ENCODE data around the gene PROP1. TPM values are rescaled to one million over a fixed set of nuclear protein-coding genes. Genes with fewer than 3 reads are reported as not detected.

Gene PROP1
- polyA plus RNA-seq, 1 donor (not counting 4 experiments of a cell fraction or from before 2014, with no cell fraction given): not detected

GRCh38 chr5:177988989-177989625, 6.9 kb downstream of the PROP1 start:
- Histone ChIP-seq H3K27ac (ENCODE audit: control insufficient read depth, insufficient read depth, low read length) (no peak overlapping the region), H3K9me3 (ENCODE audit: control insufficient read depth, low read depth, low read length) (no peaks in the 10 kb centered on the region), H2AFZ (ENCODE audit: control insufficient read depth, low read length) (no peak overlapping the region), H3K9ac (ENCODE audit: control insufficient read depth, extremely low read depth, insufficient read depth, low read length) (no peak overlapping the region), H3K27me3 (ENCODE audit: control insufficient read depth, extremely low read depth, insufficient read depth, low read length) (peaks cover 18% of the 10 kb centered on the region), H3K9me1 (ENCODE audit: control insufficient read depth, extremely low read depth, insufficient read depth, low read length) (no peaks in the 10 kb centered on the region), H3K4me3 (ENCODE audit: control insufficient read depth in 2 of 3, extremely low read depth in 1 of 3, insufficient read depth in 2 of 3, low read depth in 1 of 3, low read length in 3 of 3) (no peak overlapping the region), H4K20me1 (ENCODE audit: control insufficient read depth, extremely low read depth, insufficient read depth, low read length) (no peaks in the 10 kb centered on the region), H3K79me2 (ENCODE audit: control insufficient read depth, insufficient read depth, low read length) (no peaks in the 10 kb centered on the region), H3K36me3 (ENCODE audit: control insufficient read depth in 2 of 2, extremely low read depth in 1 of 2, insufficient read depth in 2 of 2, low read length in 2 of 2) (no peaks in the 10 kb centered on the region), H3K4me2 (ENCODE audit: control insufficient read depth, extremely low read depth, insufficient read depth, low read depth, low read length) (no peak overlapping the region), H3K4me1 (ENCODE audit: control insufficient read depth, extremely low read depth, insufficient read depth, low read length) (no peaks in the 10 kb centered on the region)
- DNase-seq (ENCODE audit: low read depth, low spot score) (no peak), FAIRE-seq (no peak)
- TF ChIP-seq CTCF (optimal IDR thresholded peaks at IDR 0.05 in 1 of 3, IDR thresholded peaks at IDR 0.05 in 1 of 3, conservative IDR thresholded peaks at IDR 0.05 in 1 of 3; ENCODE audit: extremely low read depth in 1 of 3, insufficient read depth in 2 of 3, low read length in 3 of 3) (no peak), EZH2 (IDR thresholded peaks at IDR 0.05; ENCODE audit: low read length) (no peak)
- dilution Hi-C loops (cut with MboI; ENCODE audit: extremely low pct_ligation_motif_present, low sequenced_read_pairs): no loop called here

GRCh38 chr5:177987326-177987725, 8.7 kb downstream of the PROP1 start:
- DNase-seq (ENCODE audit: low read depth, low spot score) (no peak), FAIRE-seq (no peak)
- Histone ChIP-seq H3K27ac (ENCODE audit: control insufficient read depth, insufficient read depth, low read length) (no peak overlapping the region), H3K4me2 (ENCODE audit: control insufficient read depth, extremely low read depth, insufficient read depth, low read depth, low read length) (no peak overlapping the region), H3K9me3 (ENCODE audit: control insufficient read depth, low read depth, low read length) (no peaks in the 10 kb centered on the region), H4K20me1 (ENCODE audit: control insufficient read depth, extremely low read depth, insufficient read depth, low read length) (no peaks in the 10 kb centered on the region), H3K79me2 (ENCODE audit: control insufficient read depth, insufficient read depth, low read length) (no peaks in the 10 kb centered on the region), H3K9ac (ENCODE audit: control insufficient read depth, extremely low read depth, insufficient read depth, low read length) (no peak overlapping the region), H3K9me1 (ENCODE audit: control insufficient read depth, extremely low read depth, insufficient read depth, low read length) (no peaks in the 10 kb centered on the region), H3K27me3 (ENCODE audit: control insufficient read depth, extremely low read depth, insufficient read depth, low read length) (peaks cover 34% of the 10 kb centered on the region), H3K4me3 (ENCODE audit: control insufficient read depth in 2 of 3, extremely low read depth in 1 of 3, insufficient read depth in 2 of 3, low read depth in 1 of 3, low read length in 3 of 3) (no peak overlapping the region), H2AFZ (ENCODE audit: control insufficient read depth, low read length) (no peak overlapping the region), H3K4me1 (ENCODE audit: control insufficient read depth, extremely low read depth, insufficient read depth, low read length) (no peaks in the 10 kb centered on the region), H3K36me3 (ENCODE audit: control insufficient read depth in 2 of 2, extremely low read depth in 1 of 2, insufficient read depth in 2 of 2, low read length in 2 of 2) (no peaks in the 10 kb centered on the region)
- dilution Hi-C loops (cut with MboI; ENCODE audit: extremely low pct_ligation_motif_present, low sequenced_read_pairs): no loop called here
- TF ChIP-seq EZH2 (IDR thresholded peaks at IDR 0.05; ENCODE audit: low read length): no peak
- TF ChIP-seq CTCF (optimal IDR thresholded peaks at IDR 0.05 in 1 of 3, IDR thresholded peaks at IDR 0.05 in 1 of 3, conservative IDR thresholded peaks at IDR 0.05 in 1 of 3; ENCODE audit: extremely low read depth in 1 of 3, insufficient read depth in 2 of 3, low read length in 3 of 3): no peak
